HEK293 (cell line): ENCODE measurements around the gene NTN5.

ENCODE experiments used
- CTCF ChIP-seq: fragments of 450-650 bp; formaldehyde crosslinking; IDR thresholded peaks from 2 replicates; pipeline ENCODE4 v1.5.1; 2016; ENCODE audit warnings: missing biosample characterization, missing genetic modification characterization
- ELK4 ChIP-seq: IDR thresholded peaks from 2 replicates; pipeline ENCODE4 v1.6.1; 2011; ENCODE audit warnings: mild to moderate bottlenecking, low read depth, low read length, borderline replicate concordance
- GLI4 ChIP-seq: fragments of 450-650 bp; formaldehyde crosslinking; IDR thresholded peaks from 2 replicates; pipeline ENCODE4 v1.5.1; 2016; ENCODE audit warnings: missing biosample characterization, missing genetic modification characterization
- OSR2 ChIP-seq: fragments of 450-650 bp; formaldehyde crosslinking; IDR thresholded peaks from 2 replicates; pipeline ENCODE4 v1.5.1; 2016; ENCODE audit warnings: missing biosample characterization, missing genetic modification characterization
- SCRT2 ChIP-seq: fragments of 450-650 bp; formaldehyde crosslinking; IDR thresholded peaks from 2 replicates; pipeline ENCODE4 v1.5.1; 2016; ENCODE audit warnings: missing biosample characterization, missing genetic modification characterization
- ZBTB11 ChIP-seq: fragments of 450-650 bp; formaldehyde crosslinking; conservative IDR thresholded peaks from 2 replicates; pipeline ENCODE4 v1.5.1; 2016; ENCODE audit warnings: low read depth, missing biosample characterization, missing genetic modification characterization
- ZBTB44 ChIP-seq: fragments of 450-650 bp; IDR thresholded peaks from 2 replicates; pipeline ENCODE4 v1.5.1; 2018; ENCODE audit warnings: missing biosample characterization, mild to moderate bottlenecking, missing genetic modification characterization
- ZNF280C ChIP-seq: fragments of 450-650 bp; formaldehyde crosslinking; IDR thresholded peaks from 2 replicates; pipeline ENCODE4 v1.5.1; 2016; ENCODE audit warnings: missing biosample characterization, missing genetic modification characterization
- ZNF391 ChIP-seq: fragments of 450-650 bp; formaldehyde crosslinking; IDR thresholded peaks from 2 replicates; pipeline ENCODE4 v1.5.1; 2016; ENCODE audit warnings: low read depth, missing biosample characterization, missing genetic modification characterization, borderline replicate concordance
- ZSCAN30 ChIP-seq: fragments of 450-650 bp; IDR thresholded peaks from 2 replicates; pipeline ENCODE4 v1.5.1; 2018; ENCODE audit warnings: missing biosample characterization, mild to moderate bottlenecking, missing genetic modification characterization, moderate library complexity

- TF ChIP-seq ELK4 = no peak
- no peak for TF ChIP-seq ZBTB44 (tag by site-specific recombination)
- TF ChIP-seq ZNF391 (tag by site-specific recombination) = no peak
- TF ChIP-seq OSR2 (tag by site-specific recombination) = no peak
- TF ChIP-seq ZSCAN30 (tag by site-specific recombination) = no peak
- TF ChIP-seq CTCF = no peak
- no peak for TF ChIP-seq ZNF280C (tag by site-specific recombination)
- TF ChIP-seq ZBTB11 (tag by site-specific recombination) = no peak
- TF ChIP-seq SCRT2 (tag by site-specific recombination) = no peak
- no peak for TF ChIP-seq GLI4 (tag by site-specific recombination)
These were observed 21.2 kb downstream of the NTN5 start for GRCh38 chr19:48651683-48652048.
